ENCODE data around the gene CETN3.
"Not testable (repeated sequence)": the region's sequence is repeated elsewhere in the genome, so short reads cannot be mapped to it uniquely, and the experiment has no call there.

The CETN3 gene

GRCh38 chr5:90355635-90356034 is 53.9 kb downstream of the CETN3 start:
- TF ChIP-seq, protein P1, sequence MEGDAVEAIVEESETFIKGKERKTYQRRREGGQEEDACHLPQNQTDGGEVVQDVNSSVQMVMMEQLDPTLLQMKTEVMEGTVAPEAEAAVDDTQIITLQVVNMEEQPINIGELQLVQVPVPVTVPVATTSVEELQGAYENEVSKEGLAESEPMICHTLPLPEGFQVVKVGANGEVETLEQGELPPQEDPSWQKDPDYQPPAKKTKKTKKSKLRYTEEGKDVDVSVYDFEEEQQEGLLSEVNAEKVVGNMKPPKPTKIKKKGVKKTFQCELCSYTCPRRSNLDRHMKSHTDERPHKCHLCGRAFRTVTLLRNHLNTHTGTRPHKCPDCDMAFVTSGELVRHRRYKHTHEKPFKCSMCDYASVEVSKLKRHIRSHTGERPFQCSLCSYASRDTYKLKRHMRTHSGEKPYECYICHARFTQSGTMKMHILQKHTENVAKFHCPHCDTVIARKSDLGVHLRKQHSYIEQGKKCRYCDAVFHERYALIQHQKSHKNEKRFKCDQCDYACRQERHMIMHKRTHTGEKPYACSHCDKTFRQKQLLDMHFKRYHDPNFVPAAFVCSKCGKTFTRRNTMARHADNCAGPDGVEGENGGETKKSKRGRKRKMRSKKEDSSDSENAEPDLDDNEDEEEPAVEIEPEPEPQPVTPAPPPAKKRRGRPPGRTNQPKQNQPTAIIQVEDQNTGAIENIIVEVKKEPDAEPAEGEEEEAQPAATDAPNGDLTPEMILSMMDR (IDR thresholded peaks at IDR 0.05; ENCODE audit: low read depth, low read length) = no peak
- no peak overlapping the region for H3K4me3 ChIP-seq (ENCODE audit: low read depth, low read length)
- H3K27ac ChIP-seq = no peak overlapping the region
- DNase-seq = no peak
- H3K27me3 ChIP-seq (ENCODE audit: insufficient read depth, low read depth, severe bottlenecking) = no peaks in the 10 kb centered on the region
- H3K9me3 ChIP-seq (ENCODE audit: severe bottlenecking) = no peaks in the 10 kb centered on the region
- no peaks in the 10 kb centered on the region for H3K36me3 ChIP-seq

DNA sequence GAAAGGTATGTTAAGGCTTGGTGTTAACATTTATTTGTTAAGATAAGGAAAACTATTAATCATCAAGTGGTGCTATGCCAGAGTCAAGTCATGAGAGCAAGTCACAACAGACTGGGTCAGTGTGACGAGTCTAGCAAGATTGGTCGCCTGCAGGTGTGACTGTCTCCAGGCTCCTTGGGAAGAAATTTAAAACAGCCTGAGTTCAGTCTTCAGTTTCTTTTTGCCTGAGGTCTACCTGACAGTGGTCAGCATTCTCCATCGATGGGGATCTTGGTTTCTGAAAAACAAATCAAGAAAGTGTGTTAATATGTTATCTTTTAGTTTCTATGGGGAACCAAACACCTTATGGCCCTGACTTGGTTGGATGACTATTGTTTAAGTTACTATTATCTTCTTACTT is 56.3 kb downstream of the CETN3 start:
- TF ChIP-seq, protein P1 (IDR thresholded peaks at IDR 0.05; ENCODE audit: low read depth, low read length) = no peak
- no peak overlapping the region for H3K27ac ChIP-seq
- no peaks in the 10 kb centered on the region for H3K36me3 ChIP-seq
- H3K9me3 ChIP-seq (ENCODE audit: severe bottlenecking) = no peaks in the 10 kb centered on the region
- DNase-seq = no peak
- H3K27me3 ChIP-seq (ENCODE audit: insufficient read depth, low read depth, severe bottlenecking) = no peaks in the 10 kb centered on the region
- no peak overlapping the region for H3K4me3 ChIP-seq (ENCODE audit: low read depth, low read length)

DNA sequence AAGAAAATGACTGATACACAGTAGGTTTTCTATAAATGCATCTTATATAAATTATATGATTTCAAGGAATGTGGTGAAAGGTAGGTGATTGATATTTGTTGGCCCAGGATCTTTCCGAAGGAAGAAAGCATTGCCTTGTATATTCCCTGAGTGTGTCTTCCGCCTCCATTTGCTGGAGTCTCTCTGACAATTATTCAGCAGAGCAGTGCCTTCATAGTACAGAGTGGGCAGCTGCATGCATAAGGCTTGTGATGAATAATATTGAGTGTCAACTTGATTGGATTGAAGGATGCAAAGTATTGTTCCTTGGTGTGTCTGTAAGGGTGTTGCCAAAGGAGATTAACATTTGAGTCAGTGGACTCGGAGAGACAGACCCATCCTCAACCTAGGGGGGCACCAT is 58.5 kb downstream of the CETN3 start:
- Histone ChIP-seq H3K27ac (no peak overlapping the region), H3K9me3 (ENCODE audit: severe bottlenecking) (no peaks in the 10 kb centered on the region), H3K27me3 (ENCODE audit: insufficient read depth, low read depth, severe bottlenecking) (no peaks in the 10 kb centered on the region), H3K4me3 (ENCODE audit: low read depth, low read length) (no peak overlapping the region), H3K36me3 (no peaks in the 10 kb centered on the region)
- TF ChIP-seq, protein P1 (IDR thresholded peaks at IDR 0.05; ENCODE audit: low read depth, low read length) = no peak
- DNase-seq = no peak

DNA sequence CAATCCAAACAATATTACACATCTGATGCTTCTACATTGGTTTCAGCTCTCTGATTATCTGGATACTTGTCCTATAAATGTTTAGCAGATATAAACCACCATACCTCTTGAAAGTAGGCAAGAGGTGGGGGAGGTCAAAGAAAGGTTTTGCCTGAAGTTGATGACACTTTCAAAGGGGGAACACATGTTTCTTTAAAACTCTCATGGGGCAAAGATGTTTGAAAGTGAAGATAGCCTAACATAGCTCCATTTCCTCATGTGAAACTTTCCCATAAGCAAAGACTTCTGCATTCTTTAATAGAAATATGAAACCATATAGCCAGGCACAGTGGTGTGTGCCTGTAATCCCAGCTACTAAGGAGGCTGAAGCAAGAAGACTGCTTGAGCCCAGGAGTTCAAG is 62.1 kb downstream of the CETN3 start:
- TF ChIP-seq, protein P1 (IDR thresholded peaks at IDR 0.05; ENCODE audit: low read depth, low read length) = no peak
- H3K36me3 ChIP-seq = no peaks in the 10 kb centered on the region
- H3K4me3 ChIP-seq (ENCODE audit: low read depth, low read length) = no peak overlapping the region
- H3K27me3 ChIP-seq (ENCODE audit: insufficient read depth, low read depth, severe bottlenecking) = no peaks in the 10 kb centered on the region
- H3K9me3 ChIP-seq (ENCODE audit: severe bottlenecking) = no peaks in the 10 kb centered on the region
- DNase-seq = no peak
- H3K27ac ChIP-seq = no peak overlapping the region

GRCh38 chr5:90345684-90346083 is 63.9 kb downstream of the CETN3 start:
- Histone ChIP-seq H3K27me3 (ENCODE audit: insufficient read depth, low read depth, severe bottlenecking) (no peaks in the 10 kb centered on the region), H3K36me3 (no peaks in the 10 kb centered on the region), H3K9me3 (ENCODE audit: severe bottlenecking) (no peaks in the 10 kb centered on the region), H3K27ac (no peak overlapping the region), H3K4me3 (ENCODE audit: low read depth, low read length) (no peak overlapping the region)
- no peak for DNase-seq
- TF ChIP-seq, protein P1 (IDR thresholded peaks at IDR 0.05; ENCODE audit: low read depth, low read length) = no peak

DNA sequence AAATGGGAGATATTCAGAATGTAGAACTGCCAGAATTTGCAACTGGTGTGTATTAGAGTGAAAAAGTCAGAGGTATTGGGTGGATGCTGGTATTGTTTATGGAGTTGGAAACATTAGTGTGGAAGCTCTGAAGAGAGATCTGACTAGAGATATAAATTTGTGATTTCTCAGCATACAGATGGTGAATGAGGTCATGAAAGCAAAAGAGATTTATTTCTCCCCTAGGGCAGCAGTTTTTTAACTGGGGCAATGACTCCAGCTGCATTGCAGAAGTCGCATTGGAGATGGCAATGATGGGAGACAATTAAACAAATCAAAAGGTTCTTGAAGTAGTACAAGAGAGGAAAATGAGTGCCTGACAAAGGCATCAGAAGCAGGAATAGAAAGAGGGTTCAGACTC is 64.9 kb downstream of the CETN3 start:
- no peak overlapping the region for H3K27ac ChIP-seq
- no peaks in the 10 kb centered on the region for H3K9me3 ChIP-seq (ENCODE audit: severe bottlenecking)
- H3K27me3 ChIP-seq (ENCODE audit: insufficient read depth, low read depth, severe bottlenecking) = no peaks in the 10 kb centered on the region
- no peaks in the 10 kb centered on the region for H3K36me3 ChIP-seq
- no peak for DNase-seq
- TF ChIP-seq, protein P1 (IDR thresholded peaks at IDR 0.05; ENCODE audit: low read depth, low read length) = no peak
- H3K4me3 ChIP-seq (ENCODE audit: low read depth, low read length) = no peak overlapping the region

DNA sequence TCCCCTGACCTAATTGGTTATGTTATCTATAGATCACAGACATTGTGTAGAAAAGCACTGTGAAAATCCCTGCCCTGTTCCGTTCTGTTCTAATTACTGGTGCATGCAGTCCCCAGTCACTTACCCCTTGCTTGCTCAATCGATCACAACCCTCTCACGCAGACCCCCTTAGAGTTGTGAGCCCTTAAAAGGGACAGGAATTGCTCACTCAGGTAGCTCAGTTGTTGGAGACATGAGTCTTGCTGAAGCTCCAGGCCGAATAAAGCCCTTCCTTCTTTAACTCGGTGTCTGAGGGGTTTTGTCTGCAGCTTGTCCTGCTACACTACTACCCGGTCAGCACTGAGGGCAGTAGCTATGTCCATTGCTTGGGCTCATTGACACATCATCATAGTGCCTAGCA is 65.8 kb downstream of the CETN3 start:
- not testable (repeated sequence) for H3K9me3 ChIP-seq (ENCODE audit: severe bottlenecking); H3K36me3 ChIP-seq; DNase-seq; H3K27me3 ChIP-seq (ENCODE audit: insufficient read depth, low read depth, severe bottlenecking); H3K27ac ChIP-seq; H3K4me3 ChIP-seq (ENCODE audit: low read depth, low read length)
